Eye (tissue), 1 donor: Measurements from ENCODE around the gene GMNN.
"Not testable (repeated sequence)": the region's sequence is repeated elsewhere in the genome, so short reads cannot be mapped to it uniquely, and the experiment has no call there.

ENCODE experiments used
- DNase-seq: peaks from one replicate; pipeline ENCODE4 v3.0.0-alpha.2; 2015

The GMNN gene

GRCh38 chr6:24774696-24775519 is at the start of gene GMNN:
TSS of gene GMNN (plus strand) at chr6:24774937. CDS start at chr6:24777247, 2,310 bp downstream.
- DNase-seq, result peak; percentile 99

GRCh38 chr6:24730653-24731052 is 44.1 kb upstream of the GMNN start:
- DNase-seq, result not testable (repeated sequence)

- DNase-seq, result not testable (repeated sequence)
Measured at GRCh38 chr6:24731456-24732134, 43.1 kb upstream of the GMNN start.

GRCh38 chr6:24734166-24734565 is 40.6 kb upstream of the GMNN start:
- no peak for DNase-seq

- not testable (repeated sequence) for DNase-seq
Measured at GRCh38 chr6:24734710-24735109, 40.0 kb upstream of the GMNN start.

GRCh38 chr6:24738741-24739140 is 36.0 kb upstream of the GMNN start:
- no peak for DNase-seq

GRCh38 chr6:24740861-24741260 is 33.9 kb upstream of the GMNN start:
- DNase-seq, result no peak

GRCh38 chr6:24742216-24742738 is 32.5 kb upstream of the GMNN start:
- no peak for DNase-seq

GRCh38 chr6:24743265-24743943 is 31.3 kb upstream of the GMNN start:
- DNase-seq, result peak; percentile 22

GRCh38 chr6:24743944-24744335 is 30.8 kb upstream of the GMNN start:
- no peak for DNase-seq

GRCh38 chr6:24744911-24745310 is 29.8 kb upstream of the GMNN start:
- no peak for DNase-seq

GRCh38 chr6:24749297-24749696 is 25.4 kb upstream of the GMNN start:
- no peak for DNase-seq

- not testable (repeated sequence) for DNase-seq
Measured at GRCh38 chr6:24750878-24751277, 23.9 kb upstream of the GMNN start.

GRCh38 chr6:24752503-24752902 is 22.2 kb upstream of the GMNN start:
- no peak for DNase-seq

- DNase-seq, result no peak
Measured at GRCh38 chr6:24752917-24753492, 21.7 kb upstream of the GMNN start.

- DNase-seq, result no peak
Measured at GRCh38 chr6:24753545-24753944, 21.2 kb upstream of the GMNN start.

- DNase-seq, result not testable (repeated sequence)
Measured at GRCh38 chr6:24754378-24754777, 20.4 kb upstream of the GMNN start.

- DNase-seq, result no peak
Measured at GRCh38 chr6:24755279-24755678, 19.5 kb upstream of the GMNN start.

- DNase-seq, result no peak
Measured at GRCh38 chr6:24757611-24758010, 17.1 kb upstream of the GMNN start.

- no peak for DNase-seq
Measured at GRCh38 chr6:24759718-24760117, 15.0 kb upstream of the GMNN start.

- no peak for DNase-seq
Measured at GRCh38 chr6:24760210-24760609, 14.5 kb upstream of the GMNN start.

- no peak for DNase-seq
Measured at GRCh38 chr6:24761193-24761835, 13.4 kb upstream of the GMNN start.

- no peak for DNase-seq
Measured at GRCh38 chr6:24761851-24762250, 12.9 kb upstream of the GMNN start.
